CD4-positive, alpha-beta T cell treated with Interleukin-15 for 1 hour (primary cell): ENCODE data around the gene PWWP2B.

Source experiments
- DNase-seq: peaks from one replicate; pipeline ENCODE4 v3.0.0-alpha.2; 2020

Gene PWWP2B

DNA sequence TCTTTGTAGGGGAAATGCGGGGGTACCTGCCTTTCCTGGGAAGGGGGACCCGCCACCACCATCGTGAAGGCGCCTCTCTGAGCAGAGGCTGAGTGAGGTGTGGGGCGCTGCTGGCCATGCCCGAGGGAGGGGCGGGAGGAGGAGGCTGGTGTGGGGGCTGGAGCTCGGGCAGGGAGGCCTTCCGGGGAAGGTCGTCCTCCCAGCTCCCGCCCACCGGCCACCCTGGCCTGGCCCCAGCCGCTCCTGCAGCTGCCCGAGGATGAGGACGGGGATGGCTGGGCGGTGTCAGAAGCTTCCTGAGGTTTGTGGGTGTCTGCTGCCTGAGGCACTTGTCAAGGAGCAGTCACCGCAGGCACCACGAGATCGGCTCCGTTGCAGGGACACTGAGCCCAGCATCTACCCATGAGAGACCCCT is 11.4 kb downstream of the PWWP2B start:
- no peak for DNase-seq

DNA sequence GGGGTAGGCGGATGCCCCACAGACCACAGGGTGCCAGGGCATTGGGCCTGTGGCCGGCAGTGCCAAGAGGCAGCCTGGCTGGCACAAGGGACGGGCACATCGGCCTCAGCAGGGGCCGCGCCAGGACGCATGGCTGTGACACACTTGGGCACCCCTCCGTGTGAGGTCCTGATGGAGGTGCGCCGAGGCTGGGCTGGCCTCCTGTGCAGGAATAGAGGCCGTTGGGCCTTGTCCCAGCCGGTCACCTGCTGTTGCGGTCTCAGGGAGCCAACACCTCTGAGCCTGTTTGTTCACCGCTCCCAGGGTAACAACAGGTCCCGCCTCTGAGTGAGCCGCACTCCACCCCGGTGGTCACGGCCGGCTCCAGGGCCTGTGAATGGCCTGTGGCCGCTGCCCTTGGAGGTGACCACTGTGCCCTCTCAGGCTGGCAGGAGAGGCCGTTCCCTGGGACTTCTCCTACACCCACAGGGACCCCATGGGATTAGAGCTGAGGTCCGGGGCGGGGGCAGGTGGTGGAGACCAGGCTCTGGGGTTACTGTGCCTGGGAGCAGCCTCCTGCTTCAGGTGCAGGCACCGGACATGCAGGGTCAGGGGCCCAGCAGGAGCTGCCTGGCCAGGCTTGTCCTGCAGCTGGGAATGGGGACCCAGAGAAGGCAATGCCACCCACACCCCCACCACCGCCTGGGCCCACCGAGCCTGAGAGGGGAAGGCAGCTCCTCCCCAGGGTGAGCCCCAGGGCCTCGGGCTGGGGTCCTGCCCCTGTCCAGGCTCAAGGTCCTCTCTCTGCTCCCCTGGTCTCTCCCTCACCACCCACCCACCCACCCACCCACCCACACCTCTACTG is 12.0 kb downstream of the PWWP2B start:
- no peak for DNase-seq

DNA sequence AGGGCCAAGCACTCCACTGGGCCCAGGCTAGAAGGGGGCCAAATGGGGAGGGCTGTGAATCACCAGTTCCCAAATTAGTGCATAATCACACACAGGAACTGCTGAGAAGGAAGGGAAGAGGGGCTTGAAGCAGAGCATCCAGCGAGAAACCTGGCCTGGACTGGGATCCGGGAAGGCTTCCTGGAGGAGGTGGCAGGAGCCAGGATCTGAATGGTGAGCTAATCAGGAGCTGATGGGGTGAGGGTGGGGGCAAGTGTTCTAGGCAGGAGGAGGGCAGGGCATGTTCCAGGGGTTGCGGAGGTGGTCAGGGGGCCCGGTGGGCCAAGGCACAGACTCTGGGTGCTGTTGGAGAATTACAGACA is 12.6 kb downstream of the PWWP2B start:
- no peak for DNase-seq

DNA sequence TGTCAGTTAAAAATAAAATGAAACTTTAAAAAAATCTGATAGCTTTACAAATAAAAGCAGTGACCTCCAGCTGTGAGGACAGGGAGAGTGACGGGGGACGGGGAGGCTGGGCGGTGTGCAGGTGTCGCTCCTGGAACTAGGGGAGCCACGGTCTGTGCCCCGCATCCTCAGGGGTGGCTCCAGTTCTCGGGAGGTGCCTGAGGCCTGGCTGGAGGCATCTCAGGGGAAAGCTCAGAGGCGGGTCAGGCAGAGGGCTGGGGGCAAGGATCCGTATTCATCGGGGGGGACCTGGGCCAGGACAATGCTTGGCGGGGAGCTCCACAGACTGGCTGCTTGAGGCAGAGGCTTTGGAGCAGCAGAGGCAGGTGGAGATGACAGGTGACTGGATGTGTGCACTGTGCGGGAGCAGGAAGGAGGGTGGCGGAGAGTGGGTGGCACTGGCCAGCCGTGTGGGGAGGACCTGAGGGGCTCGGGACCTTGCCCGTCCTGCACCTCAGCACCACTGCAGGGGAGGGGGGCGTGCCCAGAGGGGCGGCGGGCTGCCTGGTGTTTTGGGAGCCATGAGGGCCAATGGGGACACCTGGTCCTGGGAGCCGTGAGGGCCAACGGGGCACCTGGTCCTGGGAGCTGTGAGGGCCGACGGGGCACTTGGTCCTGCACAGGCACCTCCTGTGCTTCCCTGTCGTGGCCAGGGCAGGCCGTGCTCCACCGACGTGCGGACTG is 13.2 kb downstream of the PWWP2B start:
- DNase-seq: no peak

DNA sequence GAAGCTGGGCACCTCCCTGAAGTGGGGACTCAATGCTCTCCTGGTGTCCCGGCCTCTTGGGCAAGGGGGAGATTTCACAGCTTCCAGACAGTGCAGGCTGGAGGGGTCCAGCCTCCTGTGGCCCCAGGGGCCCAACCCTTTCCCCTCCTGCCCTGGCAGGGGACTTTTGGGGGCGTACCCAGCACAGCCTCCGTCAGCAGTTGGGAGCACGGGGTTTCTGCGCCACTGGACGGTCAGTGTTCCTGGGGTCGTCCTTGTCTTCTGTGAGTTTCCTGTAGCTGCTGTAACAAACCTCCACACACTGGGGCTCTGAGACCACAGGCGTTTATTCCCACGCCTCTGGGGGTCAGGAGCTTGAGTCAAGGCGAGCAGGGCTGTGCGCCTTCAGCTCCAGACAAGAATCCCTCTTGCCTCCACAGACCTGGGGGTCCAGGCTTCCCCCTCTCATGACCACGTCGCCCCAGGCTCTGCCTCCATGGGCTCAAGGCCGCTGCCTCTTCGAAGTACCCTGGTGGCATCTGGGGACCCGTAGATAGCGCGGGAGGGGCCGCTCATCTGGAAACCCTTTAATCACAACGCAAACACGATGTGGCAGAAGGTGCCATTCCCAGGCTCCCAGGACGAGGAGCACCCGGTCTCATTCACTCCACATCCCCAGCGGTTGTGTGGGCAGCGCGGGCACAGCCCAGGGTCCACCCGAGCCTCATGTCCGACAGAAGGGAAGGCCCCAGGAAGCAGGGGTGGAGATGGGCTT is 14.0 kb downstream of the PWWP2B start:
- DNase-seq: no peak

DNA sequence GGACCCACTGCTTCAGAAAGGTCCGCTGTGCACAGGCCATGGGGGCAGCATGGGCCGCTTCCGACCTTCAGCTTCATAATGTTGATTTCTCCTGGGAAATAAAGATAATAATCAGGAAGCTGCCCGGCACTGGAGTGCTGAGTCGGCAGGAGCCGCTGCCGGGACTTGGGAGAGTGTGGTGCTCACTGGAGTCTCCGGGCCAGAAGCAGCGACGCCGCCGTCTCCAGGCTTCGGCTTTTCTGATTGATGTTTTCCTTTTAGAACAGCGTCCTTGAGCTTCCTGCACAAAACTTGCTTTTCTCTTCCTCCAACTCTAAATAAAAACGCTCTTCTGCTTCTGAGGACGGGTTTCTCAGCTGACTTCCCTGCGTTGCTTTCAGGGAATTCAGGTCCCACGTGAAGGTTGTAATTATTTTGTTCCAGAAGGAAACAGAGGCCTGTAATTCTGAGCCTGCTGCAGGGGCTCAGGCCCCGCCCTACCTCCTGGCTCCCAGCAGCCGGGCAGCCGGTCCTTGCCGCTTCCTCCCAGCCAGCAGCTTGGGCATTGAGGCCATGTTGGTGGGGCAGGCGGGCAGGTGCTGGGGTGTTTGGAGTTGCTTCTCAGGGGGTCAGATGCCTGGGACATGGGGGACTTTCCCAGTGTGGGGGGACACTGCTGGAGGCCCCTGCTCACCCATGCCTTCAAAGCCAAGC is 14.7 kb downstream of the PWWP2B start:
- DNase-seq: no peak

DNA sequence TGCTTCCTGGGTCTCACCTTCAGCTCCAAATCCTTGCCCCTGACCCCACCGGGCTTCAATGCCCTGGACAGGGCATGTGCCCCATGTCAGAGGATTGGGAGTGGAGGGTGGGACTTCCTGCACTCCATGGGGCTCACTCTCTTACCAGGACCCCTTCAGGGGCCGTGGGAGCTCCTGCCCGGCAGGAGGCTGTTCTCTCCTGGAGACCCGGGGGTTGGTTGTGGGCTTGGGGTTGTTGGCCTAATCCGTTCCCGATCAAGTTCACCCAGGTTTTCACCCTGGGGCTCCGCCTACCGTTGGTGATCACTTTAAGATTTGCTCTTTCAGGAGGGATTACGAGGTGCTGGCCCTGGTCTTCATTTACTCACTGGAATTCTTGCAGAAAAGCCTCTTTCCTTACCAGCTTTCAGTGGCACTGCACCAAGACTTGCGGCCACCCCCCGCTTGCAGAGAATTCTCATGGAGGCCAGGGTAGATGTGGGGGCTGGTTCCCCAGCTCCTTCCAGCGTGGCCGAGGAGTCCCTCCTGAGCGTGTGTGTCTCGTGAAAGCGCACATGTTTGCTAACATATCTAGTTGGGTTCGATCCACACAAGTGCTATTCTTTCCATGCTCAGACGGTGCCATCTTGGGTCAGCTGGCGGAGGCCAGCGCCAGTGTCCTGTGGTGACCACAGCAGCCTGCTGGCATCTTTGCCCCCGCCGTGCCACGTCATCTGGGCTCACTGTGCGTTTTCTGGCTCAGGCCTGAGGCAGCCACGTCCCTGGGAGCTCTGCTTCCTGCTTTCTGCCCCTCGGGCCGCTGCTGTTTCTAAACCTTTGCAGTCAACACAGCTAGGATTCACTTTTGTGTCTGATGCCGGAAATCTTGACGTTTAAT is 15.6 kb downstream of the PWWP2B start:
- DNase-seq: no peak

DNA sequence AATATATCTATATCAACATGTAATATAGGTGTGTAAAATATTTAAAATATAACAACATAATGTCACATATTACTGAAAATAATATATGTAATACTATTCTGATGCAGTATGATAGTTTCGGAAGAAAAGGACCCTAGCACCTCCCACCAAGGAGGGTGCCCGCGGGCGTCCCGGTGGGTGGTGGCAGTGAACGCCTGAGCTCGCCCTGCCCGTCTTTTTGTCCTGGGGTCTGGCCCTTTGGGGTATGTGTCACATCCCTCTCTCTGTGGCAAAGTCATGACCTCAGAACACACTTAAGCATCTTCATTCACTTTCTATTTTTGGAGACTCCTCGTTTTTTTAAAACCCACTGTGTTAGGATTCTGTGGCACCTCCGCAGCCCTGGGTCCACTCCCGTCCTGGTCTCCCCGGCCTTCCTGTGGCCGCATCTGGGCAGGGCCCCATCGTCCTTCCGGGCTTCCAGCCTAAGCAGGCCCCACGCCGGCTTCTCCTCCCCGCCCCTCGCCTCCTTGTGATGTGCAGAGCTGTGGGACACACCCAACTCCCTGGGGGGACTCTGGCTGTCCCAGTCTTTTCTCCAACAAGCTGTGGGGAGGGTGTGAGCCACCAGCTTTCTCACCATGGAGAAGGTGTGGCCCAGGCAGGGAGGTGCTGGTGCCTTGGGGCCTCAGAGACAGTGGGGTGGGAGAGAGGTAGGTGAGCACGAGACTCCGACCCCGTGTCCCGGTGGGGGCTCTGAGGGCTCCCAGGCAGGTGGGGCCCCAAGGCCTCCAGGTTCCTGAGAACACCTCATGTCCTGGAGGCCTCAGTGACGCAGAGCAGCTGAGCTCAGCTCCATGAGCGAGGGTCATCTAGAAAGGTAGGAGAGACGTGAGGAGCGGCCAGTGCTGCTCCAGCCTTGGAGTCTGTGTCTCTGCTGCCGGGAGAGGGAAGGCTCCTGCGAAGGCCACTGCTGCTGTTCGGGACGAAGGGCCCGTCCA is 16.5 kb downstream of the PWWP2B start:
- DNase-seq: no peak

DNA sequence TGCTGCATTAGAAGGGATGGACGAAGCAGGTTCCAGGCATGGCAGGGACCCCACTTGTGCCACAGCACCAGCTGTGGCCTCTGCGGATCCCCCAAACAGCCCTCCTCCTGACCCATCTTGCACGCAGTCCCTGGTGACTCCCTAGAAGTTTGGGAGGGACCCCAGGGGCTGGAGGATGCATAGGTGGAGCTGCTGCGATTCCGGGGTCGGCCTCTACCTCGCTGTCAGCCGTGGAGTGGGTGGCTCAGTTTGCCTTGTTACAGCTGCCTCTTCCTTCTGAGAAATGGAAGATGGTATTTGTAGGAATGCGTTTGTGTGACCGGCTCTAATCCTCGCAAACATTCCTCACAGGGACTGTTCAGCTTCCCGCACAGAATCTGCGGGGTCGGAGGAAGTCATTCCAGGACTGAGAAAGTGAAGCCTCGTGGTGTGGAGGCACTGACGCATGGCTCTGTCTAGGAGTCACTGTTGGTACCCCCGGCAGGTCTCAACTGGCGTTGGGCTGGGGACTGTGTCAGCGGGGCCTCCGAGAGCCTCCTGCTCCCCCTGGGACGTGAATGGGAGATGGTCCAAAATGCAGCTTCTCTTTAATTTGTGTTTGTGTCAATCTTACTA is 17.5 kb downstream of the PWWP2B start:
- no peak for DNase-seq

DNA sequence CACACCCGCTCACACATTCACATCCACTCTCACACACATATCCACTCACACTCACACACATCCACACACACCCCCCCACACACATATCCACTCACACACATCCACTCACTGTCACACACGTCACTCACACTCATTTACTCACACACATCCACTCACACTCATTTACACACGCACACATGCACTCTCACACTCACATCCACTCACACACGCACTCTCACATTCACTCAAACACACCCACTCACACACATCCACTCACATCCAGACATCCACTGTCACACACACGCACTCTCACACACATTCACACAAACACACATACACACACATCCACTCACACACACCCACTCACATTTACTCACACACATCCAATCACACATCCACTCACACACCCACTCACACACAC is 18.3 kb downstream of the PWWP2B start:
- DNase-seq: no peak

DNA sequence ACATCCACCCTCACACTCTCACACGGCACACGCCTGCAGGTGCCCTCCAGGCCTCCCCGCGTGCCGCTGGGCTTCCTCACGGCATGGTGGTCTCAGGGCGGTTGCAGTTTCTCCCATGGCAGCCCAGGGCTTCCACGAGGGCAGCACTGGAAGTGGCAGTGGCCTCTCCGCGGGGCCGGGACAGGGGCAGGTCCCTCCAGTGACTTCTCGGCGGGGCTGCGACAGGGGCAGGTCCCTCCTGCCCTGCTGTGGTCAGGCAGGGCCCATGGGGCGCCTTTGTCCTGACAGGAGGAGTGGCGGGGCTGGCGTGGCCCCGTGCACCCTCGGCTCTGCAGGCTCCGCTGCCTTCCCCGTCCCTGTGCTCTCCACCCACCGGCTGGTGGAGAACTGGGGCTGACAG is 19.0 kb downstream of the PWWP2B start:
- no peak for DNase-seq

DNA sequence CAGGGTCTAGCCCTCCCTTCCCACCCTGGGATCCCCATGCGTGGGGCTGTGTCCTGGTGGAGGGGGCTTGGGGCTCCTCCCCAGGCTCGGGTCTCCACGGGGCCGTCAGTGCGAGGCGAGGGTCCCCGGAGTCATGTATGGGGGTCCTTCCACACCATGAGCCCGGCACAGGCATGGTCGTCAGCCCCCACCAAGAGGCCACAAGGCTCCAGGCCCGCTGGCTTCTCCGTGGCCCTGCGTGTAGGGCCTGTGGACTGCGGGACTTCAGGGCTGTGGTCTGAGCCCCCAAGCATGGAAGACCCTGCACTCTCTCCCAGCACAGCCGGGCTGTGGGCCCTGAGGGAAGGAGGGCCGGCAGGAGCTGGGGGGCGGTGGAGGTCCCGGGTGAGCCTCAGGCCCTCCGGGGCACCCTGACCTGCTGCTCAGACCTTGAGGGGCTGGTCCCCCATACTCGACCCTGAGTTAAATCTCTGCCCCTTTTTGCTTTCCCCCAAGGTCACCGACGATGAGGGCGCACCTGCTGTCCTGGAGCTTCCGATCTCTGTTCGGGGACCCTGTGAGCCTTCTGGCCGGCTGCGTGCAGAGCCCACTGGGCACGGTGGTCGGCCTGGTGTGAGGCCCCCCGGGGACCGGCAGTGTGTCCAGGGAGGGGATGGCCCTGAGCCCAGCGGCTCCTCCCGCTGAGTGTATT is 19.7 kb downstream of the PWWP2B start:
- DNase-seq: no peak

DNA sequence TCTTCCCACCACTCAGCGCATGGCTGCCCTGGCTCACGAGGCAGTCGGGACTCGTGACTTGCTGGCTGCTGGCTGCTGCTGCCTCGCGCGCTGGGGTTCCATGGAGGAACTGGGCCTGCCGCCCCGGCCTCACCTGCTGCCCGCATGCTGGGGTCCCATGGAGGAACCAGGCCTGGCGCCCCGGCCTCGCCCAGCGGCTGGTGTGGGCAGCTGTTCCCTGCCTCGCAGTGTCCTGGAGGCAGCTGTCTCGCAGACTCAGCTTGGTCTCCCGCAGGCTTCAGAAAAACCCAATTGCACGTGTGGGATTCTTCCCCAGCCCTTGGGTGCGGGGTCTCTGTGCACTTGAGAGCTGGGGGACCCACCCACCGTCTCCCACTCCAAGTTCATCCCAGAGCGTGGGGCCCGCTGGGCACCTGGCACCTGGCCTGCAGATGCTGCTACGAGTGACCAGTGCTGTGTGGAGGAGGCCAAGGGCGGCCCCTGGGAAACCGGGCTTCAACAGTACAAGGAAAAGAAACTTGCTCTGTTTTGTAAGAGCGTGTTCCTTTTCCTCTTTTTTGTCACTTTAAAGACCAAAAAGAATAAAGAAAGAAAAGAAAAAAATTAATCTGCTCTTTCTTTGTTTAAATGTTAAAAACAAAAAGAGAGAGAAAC is 20.4 kb downstream of the PWWP2B start:
- no peak for DNase-seq

DNA sequence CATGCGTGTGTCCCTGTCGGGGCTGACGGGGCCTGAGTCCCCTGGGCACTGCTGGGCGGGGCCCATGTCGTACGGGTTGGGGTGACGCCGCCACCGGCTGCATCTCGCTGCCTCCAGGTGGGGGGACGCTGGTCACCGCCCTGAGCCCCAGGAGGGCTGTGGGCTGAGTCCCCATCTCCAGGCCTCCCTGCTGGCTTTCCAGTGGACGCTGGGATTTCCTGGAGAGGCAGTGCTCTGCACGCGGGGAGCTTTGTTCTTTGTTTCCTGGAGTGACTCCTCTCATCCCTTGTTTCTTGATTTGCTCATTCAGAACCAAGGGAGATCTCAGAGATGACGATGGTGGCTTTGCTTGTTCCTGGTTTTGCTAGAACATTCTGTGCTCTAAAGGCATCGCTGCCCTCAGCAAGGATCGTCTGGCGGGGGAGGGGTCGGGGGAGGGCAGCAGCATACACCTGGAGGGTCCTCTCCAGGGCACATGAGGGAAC is 21.0 kb downstream of the PWWP2B start:
- peak; percentile 65 for DNase-seq

DNA sequence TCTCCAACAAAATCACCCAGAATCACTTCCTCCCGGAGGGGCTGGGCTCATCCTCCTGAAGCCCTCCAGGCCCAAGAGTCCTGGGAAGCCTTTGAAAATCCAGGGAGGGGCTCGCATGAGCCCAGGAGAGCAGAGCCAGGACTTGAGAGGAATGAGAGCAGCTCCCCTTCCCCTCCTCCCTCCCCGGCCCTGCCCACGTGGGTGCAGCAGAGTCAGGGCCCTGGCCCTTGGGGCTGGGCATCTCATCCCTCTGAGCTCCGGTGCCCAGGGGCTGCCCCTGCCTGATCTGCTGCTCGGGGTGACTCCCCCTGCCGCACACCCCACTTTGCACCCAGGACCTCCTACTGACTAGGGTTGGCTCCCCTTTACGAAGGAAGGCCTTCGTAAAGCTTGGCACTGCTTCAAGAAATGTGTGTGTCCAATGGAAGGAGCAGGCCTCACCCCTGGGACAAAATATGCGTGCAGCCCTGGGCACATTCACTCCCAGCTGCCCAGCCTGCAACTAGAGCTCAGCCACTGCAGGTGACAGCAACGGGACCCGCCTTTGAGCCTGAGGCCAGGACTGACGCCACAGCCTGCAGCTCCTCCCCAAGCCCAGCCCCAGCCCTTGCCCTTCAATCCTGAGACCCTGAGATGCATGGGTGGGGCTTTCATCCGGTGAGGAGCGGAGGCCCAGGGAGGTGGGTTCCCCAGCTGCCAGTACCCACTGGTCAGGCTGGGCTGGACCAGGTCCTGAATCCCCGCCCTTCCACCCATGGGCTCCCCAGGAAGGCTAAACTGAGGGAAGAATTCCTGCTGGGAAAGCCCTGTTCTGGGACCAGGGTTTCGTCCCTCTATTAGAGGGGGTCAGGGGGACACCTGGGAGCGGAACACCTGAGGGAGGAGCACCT is 21.8 kb downstream of the PWWP2B start:
- no peak for DNase-seq

DNA sequence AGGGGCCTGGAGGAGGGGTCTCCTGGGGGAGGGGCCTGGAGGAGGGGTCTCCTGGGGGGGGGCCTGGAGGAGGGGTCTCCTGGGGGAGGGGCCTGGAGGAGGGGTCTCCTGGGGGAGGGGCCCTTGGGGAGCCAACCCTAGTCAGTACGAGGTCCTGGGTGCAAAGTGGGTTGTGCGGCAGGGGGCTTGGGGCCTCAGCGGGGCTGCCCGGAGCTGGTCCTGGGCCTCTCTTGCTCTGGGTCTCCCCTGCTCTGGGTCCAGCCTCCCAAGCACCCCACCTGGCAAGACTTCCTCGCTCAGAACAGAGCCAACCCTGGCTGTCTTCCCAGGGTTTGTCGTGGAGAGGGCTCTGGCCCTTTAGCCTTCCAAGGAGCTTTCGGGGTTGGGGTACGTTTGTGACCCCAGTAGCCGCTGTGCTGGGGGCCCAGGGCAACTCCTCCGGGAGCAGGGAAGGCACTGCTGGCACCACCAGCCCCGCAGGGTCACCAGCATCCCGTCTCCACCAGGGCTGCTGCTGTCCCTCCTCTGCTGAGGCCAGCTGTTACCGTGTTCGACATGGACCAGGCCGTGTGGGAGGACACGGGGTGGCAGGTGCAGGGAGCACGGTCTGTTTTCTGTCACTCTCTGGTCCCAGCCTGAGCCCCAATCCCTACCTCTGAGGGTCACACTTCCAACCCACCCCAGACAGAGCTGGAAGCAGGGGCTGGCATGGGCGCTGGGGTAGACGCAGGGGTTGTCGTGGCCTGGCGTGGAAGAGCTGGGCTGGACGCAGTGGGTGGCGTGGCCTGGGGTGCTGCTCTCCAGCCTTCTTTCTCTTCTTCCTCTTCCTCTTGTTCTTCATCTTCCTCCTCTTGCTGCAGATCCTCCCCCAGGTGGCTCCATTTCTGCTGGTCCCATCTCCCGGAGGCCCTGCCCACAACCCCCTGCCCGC is 22.8 kb downstream of the PWWP2B start:
- no peak for DNase-seq

DNA sequence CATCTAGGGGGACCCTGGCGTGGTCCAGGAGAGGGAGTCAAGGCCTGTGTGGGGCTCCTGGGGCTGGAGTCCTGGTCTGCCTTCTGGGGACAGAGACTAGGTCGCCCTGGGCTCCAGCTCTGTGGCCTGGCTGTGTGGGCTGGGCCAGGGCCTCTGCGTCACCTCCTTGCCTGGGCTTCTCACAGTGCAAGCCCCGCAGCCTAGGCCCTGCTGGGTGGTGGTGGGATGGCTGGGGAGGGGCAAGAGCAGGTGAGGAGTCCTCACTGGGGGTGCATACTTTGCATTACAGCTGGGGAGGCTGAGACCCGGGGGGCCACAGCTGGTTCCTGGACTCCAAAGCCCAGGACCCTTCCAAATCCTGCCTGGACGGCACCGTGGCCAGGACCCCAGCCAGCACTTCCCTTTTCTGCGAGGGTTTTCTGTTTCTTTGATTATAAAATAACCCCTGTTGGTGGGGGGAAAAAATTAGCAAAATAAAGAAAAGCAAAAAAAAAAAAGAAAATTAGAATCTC is 23.5 kb downstream of the PWWP2B start:
- peak; percentile 55 for DNase-seq
